SK-N-MC (cell line): ENCODE measurements around the gene LENG9.

ENCODE experiments used
- EZH2 ChIP-seq: fragments of 200-600 bp; sonication (generic); IDR thresholded peaks from one replicate; pipeline ENCODE4 v1.6.1; 2017; ENCODE audit warnings: antibody characterized with exemption
- POLR2AphosphoS5 ChIP-seq: IDR thresholded peaks from 2 replicates; pipeline ENCODE4 v1.6.1; 2012; ENCODE audit warnings: mild to moderate bottlenecking, low read depth, low read length, borderline replicate concordance

DNA sequence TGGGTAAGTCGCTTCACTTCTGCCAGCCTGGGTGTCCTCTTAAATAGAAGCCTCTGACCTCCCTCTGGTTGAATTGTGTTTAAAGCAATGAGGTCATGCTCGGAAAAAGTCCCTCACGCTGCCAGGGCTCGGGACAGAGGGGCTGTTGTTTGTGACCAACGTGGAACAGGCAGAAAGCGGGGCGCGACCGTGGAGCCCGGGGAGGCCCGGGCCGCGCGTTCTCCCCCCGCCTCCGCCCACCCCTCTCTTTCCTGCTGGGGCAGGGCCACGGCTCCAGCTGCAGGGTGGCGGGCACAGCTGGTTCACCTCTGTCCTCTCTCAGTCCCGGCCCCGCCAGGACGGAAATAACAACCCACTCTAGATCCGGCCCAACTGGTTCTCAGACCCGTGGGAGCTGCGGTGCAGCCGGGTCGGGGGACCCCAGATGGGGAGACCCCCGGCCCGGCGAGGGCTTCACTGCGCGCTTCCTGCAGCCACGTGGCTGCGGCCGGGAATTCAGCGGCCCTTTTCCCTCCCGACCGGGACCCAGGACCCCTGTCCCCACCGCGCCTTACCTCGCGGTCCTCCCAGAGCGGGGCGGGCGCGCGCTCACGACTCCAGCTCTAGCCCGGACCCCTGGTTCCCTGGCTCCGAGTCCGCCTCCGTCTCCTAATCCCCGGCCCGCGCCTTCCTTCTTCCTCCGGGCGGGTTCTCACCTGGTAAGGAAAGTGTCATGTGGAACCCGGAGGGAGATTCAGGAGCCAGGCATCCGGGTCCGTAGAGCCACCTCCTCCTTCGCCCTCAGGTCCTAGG lies 7.6 kb upstream of the LENG9 start:
- TF ChIP-seq POLR2AphosphoS5 (no peak), EZH2 (no peak)
